ENCODE data around the gene GOLGA6L7. TPM values are rescaled to one million over a fixed set of nuclear protein-coding genes. Genes with fewer than 3 reads are reported as not detected.
"Not testable (repeated sequence)": the region's sequence is repeated elsewhere in the genome, so short reads cannot be mapped to it uniquely, and the experiment has no call there.

Gene GOLGA6L7
- polyA plus RNA-seq, 1 donor from 2014 or later, result not detected

GRCh38 chr15:28847959-28848358 is 485 bp downstream of the GOLGA6L7 start:
- not testable (repeated sequence) for H3K4me3 ChIP-seq (ENCODE audit: low read length); H4K20me1 ChIP-seq (ENCODE audit: insufficient read depth); H3K36me3 ChIP-seq (ENCODE audit: insufficient read depth, low read length); H2AFZ ChIP-seq (ENCODE audit: low read depth, low read length); H3K27me3 ChIP-seq (ENCODE audit: insufficient read depth, low read depth, low read length); H3K9me2 ChIP-seq (ENCODE audit: insufficient read depth, low read length); H3K79me2 ChIP-seq (replicated peaks; ENCODE audit: insufficient read depth, low read length); H3K27ac ChIP-seq (ENCODE audit: low read length); H3K4me2 ChIP-seq (ENCODE audit: low read length); H3K9me3 ChIP-seq (ENCODE audit: low read length); H3K9ac ChIP-seq (ENCODE audit: low read length); H3F3A ChIP-seq (ENCODE audit: insufficient read depth, low read length, poor library complexity, severe bottlenecking)

- not testable (repeated sequence) for H3K27ac ChIP-seq (ENCODE audit: low read length); H3F3A ChIP-seq (ENCODE audit: insufficient read depth, low read length, poor library complexity, severe bottlenecking); H2AFZ ChIP-seq (ENCODE audit: low read depth, low read length); H4K20me1 ChIP-seq (ENCODE audit: insufficient read depth); H3K79me2 ChIP-seq (replicated peaks; ENCODE audit: insufficient read depth, low read length); H3K27me3 ChIP-seq (ENCODE audit: insufficient read depth, low read depth, low read length); H3K4me2 ChIP-seq (ENCODE audit: low read length); H3K4me3 ChIP-seq (ENCODE audit: low read length); H3K9me2 ChIP-seq (ENCODE audit: insufficient read depth, low read length); H3K9me3 ChIP-seq (ENCODE audit: low read length); H3K36me3 ChIP-seq (ENCODE audit: insufficient read depth, low read length); H3K9ac ChIP-seq (ENCODE audit: low read length)
Observed at GRCh38 chr15:28847247-28847646, 1.2 kb downstream of the GOLGA6L7 start.

GRCh38 chr15:28844147-28844546 is 4.3 kb downstream of the GOLGA6L7 start:
- H3K27ac ChIP-seq (ENCODE audit: low read length); H3K9ac ChIP-seq (ENCODE audit: low read length); H3K79me2 ChIP-seq (replicated peaks; ENCODE audit: insufficient read depth, low read length); H3K4me2 ChIP-seq (ENCODE audit: low read length); H3K36me3 ChIP-seq (ENCODE audit: insufficient read depth, low read length); H3K9me3 ChIP-seq (ENCODE audit: low read length); H4K20me1 ChIP-seq (ENCODE audit: insufficient read depth); H3F3A ChIP-seq (ENCODE audit: insufficient read depth, low read length, poor library complexity, severe bottlenecking); H3K27me3 ChIP-seq (ENCODE audit: insufficient read depth, low read depth, low read length); H2AFZ ChIP-seq (ENCODE audit: low read depth, low read length); H3K9me2 ChIP-seq (ENCODE audit: insufficient read depth, low read length); H3K4me3 ChIP-seq (ENCODE audit: low read length): not testable (repeated sequence)

- not testable (repeated sequence) for H4K20me1 ChIP-seq (ENCODE audit: insufficient read depth); H3K9ac ChIP-seq (ENCODE audit: low read length); H3K9me3 ChIP-seq (ENCODE audit: low read length); H3F3A ChIP-seq (ENCODE audit: insufficient read depth, low read length, poor library complexity, severe bottlenecking); H3K79me2 ChIP-seq (replicated peaks; ENCODE audit: insufficient read depth, low read length); H3K4me3 ChIP-seq (ENCODE audit: low read length); H2AFZ ChIP-seq (ENCODE audit: low read depth, low read length); H3K36me3 ChIP-seq (ENCODE audit: insufficient read depth, low read length); H3K27ac ChIP-seq (ENCODE audit: low read length); H3K27me3 ChIP-seq (ENCODE audit: insufficient read depth, low read depth, low read length); H3K9me2 ChIP-seq (ENCODE audit: insufficient read depth, low read length); H3K4me2 ChIP-seq (ENCODE audit: low read length)
Observed at GRCh38 chr15:28843520-28843919, 4.9 kb downstream of the GOLGA6L7 start.

GRCh38 chr15:28842210-28842609 is 6.2 kb downstream of the GOLGA6L7 start:
- not testable (repeated sequence) for H3K27me3 ChIP-seq (ENCODE audit: insufficient read depth, low read depth, low read length); H3K36me3 ChIP-seq (ENCODE audit: insufficient read depth, low read length); H2AFZ ChIP-seq (ENCODE audit: low read depth, low read length); H3K27ac ChIP-seq (ENCODE audit: low read length); H3K4me3 ChIP-seq (ENCODE audit: low read length); H3K9me3 ChIP-seq (ENCODE audit: low read length); H4K20me1 ChIP-seq (ENCODE audit: insufficient read depth); H3K9me2 ChIP-seq (ENCODE audit: insufficient read depth, low read length); H3K4me2 ChIP-seq (ENCODE audit: low read length); H3K9ac ChIP-seq (ENCODE audit: low read length); H3F3A ChIP-seq (ENCODE audit: insufficient read depth, low read length, poor library complexity, severe bottlenecking); H3K79me2 ChIP-seq (replicated peaks; ENCODE audit: insufficient read depth, low read length)

- not testable (repeated sequence) for H3K9ac ChIP-seq (ENCODE audit: low read length); H3K4me2 ChIP-seq (ENCODE audit: low read length); H3K4me3 ChIP-seq (ENCODE audit: low read length); H3K27me3 ChIP-seq (ENCODE audit: insufficient read depth, low read depth, low read length); H3K79me2 ChIP-seq (replicated peaks; ENCODE audit: insufficient read depth, low read length); H3F3A ChIP-seq (ENCODE audit: insufficient read depth, low read length, poor library complexity, severe bottlenecking); H3K9me2 ChIP-seq (ENCODE audit: insufficient read depth, low read length); H2AFZ ChIP-seq (ENCODE audit: low read depth, low read length); H3K27ac ChIP-seq (ENCODE audit: low read length); H3K9me3 ChIP-seq (ENCODE audit: low read length); H4K20me1 ChIP-seq (ENCODE audit: insufficient read depth); H3K36me3 ChIP-seq (ENCODE audit: insufficient read depth, low read length)
Observed at GRCh38 chr15:28840285-28840684, 8.2 kb downstream of the GOLGA6L7 start.

- not testable (repeated sequence) for H3K9ac ChIP-seq (ENCODE audit: low read length); H4K20me1 ChIP-seq (ENCODE audit: insufficient read depth); H3K4me2 ChIP-seq (ENCODE audit: low read length); H3K27ac ChIP-seq (ENCODE audit: low read length); H3K36me3 ChIP-seq (ENCODE audit: insufficient read depth, low read length); H3F3A ChIP-seq (ENCODE audit: insufficient read depth, low read length, poor library complexity, severe bottlenecking); H3K9me2 ChIP-seq (ENCODE audit: insufficient read depth, low read length); H3K4me3 ChIP-seq (ENCODE audit: low read length); H3K9me3 ChIP-seq (ENCODE audit: low read length); H3K79me2 ChIP-seq (replicated peaks; ENCODE audit: insufficient read depth, low read length); H3K27me3 ChIP-seq (ENCODE audit: insufficient read depth, low read depth, low read length); H2AFZ ChIP-seq (ENCODE audit: low read depth, low read length)
Observed at GRCh38 chr15:28834957-28835585, 13.4 kb downstream of the GOLGA6L7 start.
